ENCODE measurements around the gene MRPL54. TPM values are rescaled to one million over a fixed set of nuclear protein-coding genes. Genes with fewer than 3 reads are reported as not detected.

Gene MRPL54
- total RNA-seq, 1 experiment from 2014 or later = 85.7 TPM

GRCh38 chr19:3800996-3801395 lies 38.5 kb downstream of the MRPL54 start:
- DNase-seq (ENCODE audit: unreplicated experiment) = no peak
- Mint-ChIP-seq H3K27me3 (ENCODE audit: insufficient read depth, unreplicated experiment) (peaks cover 45% of the 10 kb centered on the region), H3K27ac (ENCODE audit: low read depth, unreplicated experiment) (no peak overlapping the region), H3K4me1 (ENCODE audit: insufficient read depth, unreplicated experiment) (no peaks in the 10 kb centered on the region), H3K4me3 (ENCODE audit: unreplicated experiment) (no peak overlapping the region), H3K9me3 (ENCODE audit: unreplicated experiment) (peaks cover 8% of the 10 kb centered on the region), H3K36me3 (ENCODE audit: insufficient read depth, unreplicated experiment) (no peaks in the 10 kb centered on the region)
- intact Hi-C loops (cut with micrococcal nuclease) = no loop called here
- no TSS peak for BruUV-seq (replicated peaks)
- TF ChIP-seq CTCF (IDR thresholded peaks at IDR 0.05; ENCODE audit: unreplicated experiment) = no peak
- CTCF ChIA-PET = interaction anchor here (0.6 kb wide), 1 partner anchor 13 kb away, joined by 3 read pairs; no protein-coding TSS in a partner anchor
- POLR2A ChIA-PET = no interaction called here

- Mint-ChIP-seq H3K36me3 (ENCODE audit: insufficient read depth, unreplicated experiment) (no peaks in the 10 kb centered on the region), H3K4me1 (ENCODE audit: insufficient read depth, unreplicated experiment) (no peaks in the 10 kb centered on the region), H3K27ac (ENCODE audit: low read depth, unreplicated experiment) (no peak overlapping the region), H3K27me3 (ENCODE audit: insufficient read depth, unreplicated experiment) (peaks cover 45% of the 10 kb centered on the region), H3K9me3 (ENCODE audit: unreplicated experiment) (peaks cover 6% of the 10 kb centered on the region), H3K4me3 (ENCODE audit: unreplicated experiment) (no peak overlapping the region)
- ChIA-PET POLR2A (no interaction called here), CTCF (no interaction called here)
- intact Hi-C loops (cut with micrococcal nuclease) = no loop called here
- no peak for TF ChIP-seq CTCF (IDR thresholded peaks at IDR 0.05; ENCODE audit: unreplicated experiment)
- no TSS peak for BruUV-seq (replicated peaks)
- no peak for DNase-seq (ENCODE audit: unreplicated experiment)
Measured at GRCh38 chr19:3801412-3802096, 39.1 kb downstream of the MRPL54 start.

GRCh38 chr19:3803114-3803888 lies 40.8 kb downstream of the MRPL54 start:
- Mint-ChIP-seq H3K27me3 (ENCODE audit: insufficient read depth, unreplicated experiment) (peaks cover 45% of the 10 kb centered on the region), H3K4me3 (ENCODE audit: unreplicated experiment) (no peak overlapping the region), H3K27ac (ENCODE audit: low read depth, unreplicated experiment) (no peak overlapping the region), H3K4me1 (ENCODE audit: insufficient read depth, unreplicated experiment) (no peaks in the 10 kb centered on the region), H3K36me3 (ENCODE audit: insufficient read depth, unreplicated experiment) (no peaks in the 10 kb centered on the region), H3K9me3 (ENCODE audit: unreplicated experiment) (no peaks in the 10 kb centered on the region)
- ChIA-PET POLR2A (no interaction called here), CTCF (no interaction called here)
- TF ChIP-seq CTCF (IDR thresholded peaks at IDR 0.05; ENCODE audit: unreplicated experiment) = no peak
- no TSS peak for BruUV-seq (replicated peaks)
- DNase-seq (ENCODE audit: unreplicated experiment) = no peak
- intact Hi-C loops (cut with micrococcal nuclease) = no loop called here

- BruUV-seq (replicated peaks) = no TSS peak
- no peak for DNase-seq (ENCODE audit: unreplicated experiment)
- Mint-ChIP-seq H3K4me3 (ENCODE audit: unreplicated experiment) (no peak overlapping the region), H3K9me3 (ENCODE audit: unreplicated experiment) (no peaks in the 10 kb centered on the region), H3K36me3 (ENCODE audit: insufficient read depth, unreplicated experiment) (peaks cover 2% of the 10 kb centered on the region), H3K27ac (ENCODE audit: low read depth, unreplicated experiment) (no peak overlapping the region), H3K4me1 (ENCODE audit: insufficient read depth, unreplicated experiment) (no peaks in the 10 kb centered on the region), H3K27me3 (ENCODE audit: insufficient read depth, unreplicated experiment) (peaks cover 43% of the 10 kb centered on the region)
- ChIA-PET POLR2A (no interaction called here), CTCF (interaction anchor here (0.6 to 0.7 kb wide), 2 partner anchors 191 to 385 kb away, joined by 4 to 6 read pairs; no protein-coding TSS in a partner anchor)
- TF ChIP-seq CTCF (IDR thresholded peaks at IDR 0.05; ENCODE audit: unreplicated experiment) = no peak
- intact Hi-C loops (cut with micrococcal nuclease) = no loop called here
Measured at GRCh38 chr19:3803986-3804385, 41.5 kb downstream of the MRPL54 start.
